Stimulated activated CD8-positive, alpha-beta memory T cell treated with anti-CD3 and anti-CD28 coated beads, Interleukin-12 subunit alpha, Interleukin-12 subunit beta, amount 100 ng/mL, for 24 hours (primary cell): ENCODE results near the gene RAVER1.
"Not testable (repeated sequence)": the region's sequence is repeated elsewhere in the genome, so short reads cannot be mapped to it uniquely, and the experiment has no call there.

ENCODE experiments used
- DNase-seq: peaks from one replicate; pipeline ENCODE4 v3.0.0-alpha.2; 2020; ENCODE audit errors: extremely low read depth

Gene RAVER1

DNA sequence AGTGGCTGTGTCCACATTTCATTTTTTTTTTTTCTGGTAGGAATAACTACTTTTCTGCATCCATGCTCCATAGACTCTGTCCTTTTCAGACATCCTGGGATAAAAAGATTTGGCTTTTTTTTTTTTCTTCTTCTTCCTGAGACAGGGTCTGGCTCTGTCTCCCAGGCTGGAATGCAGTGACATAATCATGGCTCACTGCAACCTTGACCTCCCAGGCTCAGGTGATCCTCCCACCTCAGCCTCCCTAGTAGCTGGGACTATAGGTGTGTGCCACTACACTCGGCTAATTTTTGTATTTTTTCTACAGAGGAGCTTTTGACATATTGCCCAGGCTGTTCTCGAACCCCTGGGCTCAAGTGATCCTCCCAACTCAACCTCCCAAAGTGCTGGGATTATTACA is 10.2 kb upstream of the RAVER1 start:
- no peak for DNase-seq

- no peak for DNase-seq
Observed at GRCh38 chr19:10339977-10340376, 6.6 kb upstream of the RAVER1 start.

GRCh38 chr19:10339380-10339960 is 6.1 kb upstream of the RAVER1 start, which contains the start of gene ICAM3:
ICAM3 (minus strand) TSS chr19:10339624; CDS start chr19:10339614, 10 bp downstream.
- no peak for DNase-seq

GRCh38 chr19:10338940-10339339 is 5.6 kb upstream of the RAVER1 start:
- no peak for DNase-seq

DNA sequence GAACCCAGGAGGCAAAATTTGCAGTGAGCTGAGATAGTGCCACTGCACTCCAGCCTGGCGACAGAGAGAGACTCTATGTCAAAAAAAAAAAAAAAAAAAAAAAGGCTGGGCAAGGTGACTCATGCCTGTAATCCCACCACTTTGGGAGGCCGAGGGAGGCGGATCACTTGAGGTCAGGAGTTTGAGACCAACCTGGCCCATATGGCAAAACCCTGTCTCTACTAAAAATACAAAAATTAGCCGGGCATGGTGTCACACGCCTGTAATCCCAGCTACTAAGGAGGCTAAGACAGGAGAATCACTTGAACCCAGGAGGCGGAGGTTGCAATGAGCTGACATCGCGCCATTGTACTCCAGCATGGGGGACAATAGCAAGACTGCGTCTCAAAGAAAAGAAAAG is 3.4 kb upstream of the RAVER1 start:
- not testable (repeated sequence) for DNase-seq

DNA sequence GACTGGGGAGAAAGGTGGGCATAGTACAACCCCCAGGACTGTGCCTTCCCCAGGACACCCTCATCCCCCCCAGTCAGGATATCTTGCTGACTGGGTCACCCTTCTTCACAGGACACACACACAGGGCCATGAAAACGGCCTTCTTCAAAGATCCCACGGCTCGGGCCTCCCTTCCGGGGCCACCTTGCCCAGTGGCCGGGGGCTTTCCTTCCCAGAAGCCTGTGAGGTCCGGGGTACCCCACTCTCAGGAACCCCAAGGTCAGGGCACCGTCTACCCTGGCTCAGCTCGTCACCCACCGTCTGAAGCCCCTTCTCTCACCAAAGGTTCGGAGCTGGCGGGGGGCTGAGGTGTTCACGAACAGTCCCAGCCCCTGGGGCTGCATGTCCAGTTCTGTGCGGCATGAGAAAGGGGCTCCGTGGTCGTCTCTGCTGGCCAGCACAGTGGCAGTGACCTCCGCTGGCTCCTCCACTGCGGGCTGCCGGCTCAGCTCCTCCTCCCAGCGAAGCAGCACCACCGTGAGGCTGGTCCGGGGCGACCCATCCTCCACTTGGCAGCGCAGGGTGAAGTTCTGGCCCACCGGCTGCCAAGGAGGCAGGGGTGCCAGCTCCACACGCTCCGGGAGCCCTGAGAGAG is 2.1 kb upstream of the RAVER1 start:
- no peak for DNase-seq

DNA sequence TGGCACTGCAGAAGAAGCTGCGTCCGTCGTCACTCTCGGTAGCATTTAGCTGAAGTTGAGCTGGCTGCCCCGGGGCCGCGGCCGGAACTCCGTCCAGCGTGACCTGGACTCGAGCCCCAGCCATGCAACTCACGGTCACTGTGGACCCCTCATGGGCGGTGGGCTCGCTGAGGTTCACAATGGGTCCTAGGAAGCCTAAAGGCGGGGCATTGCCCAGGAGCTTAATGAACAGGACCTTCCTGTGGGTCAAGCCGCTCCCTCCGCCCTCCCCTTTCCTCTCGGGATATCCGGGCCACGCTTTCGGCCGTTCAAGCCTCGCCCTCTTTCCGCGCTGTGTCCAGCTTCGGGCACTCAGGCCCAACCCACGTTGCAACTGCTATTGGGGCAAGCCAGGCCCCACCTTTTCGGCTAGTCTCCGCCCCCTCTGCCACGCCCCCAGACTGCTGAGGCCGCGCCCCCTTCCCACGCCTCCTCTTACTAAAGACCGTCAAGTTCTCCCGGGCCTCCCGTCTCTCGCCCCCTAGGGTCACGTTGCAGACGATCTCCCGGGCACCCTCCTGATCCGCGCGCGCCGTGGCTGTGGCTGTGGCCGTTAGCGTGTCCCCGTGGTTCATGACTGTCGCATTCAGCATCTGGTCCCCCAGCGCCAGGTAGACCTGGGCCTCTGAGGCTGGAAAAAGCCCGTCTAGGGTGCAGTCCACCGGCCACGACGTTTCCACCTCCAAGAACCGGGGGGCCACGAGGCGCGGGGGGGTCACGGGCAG is 1.4 kb upstream of the RAVER1 start:
- DNase-seq = no peak

DNA sequence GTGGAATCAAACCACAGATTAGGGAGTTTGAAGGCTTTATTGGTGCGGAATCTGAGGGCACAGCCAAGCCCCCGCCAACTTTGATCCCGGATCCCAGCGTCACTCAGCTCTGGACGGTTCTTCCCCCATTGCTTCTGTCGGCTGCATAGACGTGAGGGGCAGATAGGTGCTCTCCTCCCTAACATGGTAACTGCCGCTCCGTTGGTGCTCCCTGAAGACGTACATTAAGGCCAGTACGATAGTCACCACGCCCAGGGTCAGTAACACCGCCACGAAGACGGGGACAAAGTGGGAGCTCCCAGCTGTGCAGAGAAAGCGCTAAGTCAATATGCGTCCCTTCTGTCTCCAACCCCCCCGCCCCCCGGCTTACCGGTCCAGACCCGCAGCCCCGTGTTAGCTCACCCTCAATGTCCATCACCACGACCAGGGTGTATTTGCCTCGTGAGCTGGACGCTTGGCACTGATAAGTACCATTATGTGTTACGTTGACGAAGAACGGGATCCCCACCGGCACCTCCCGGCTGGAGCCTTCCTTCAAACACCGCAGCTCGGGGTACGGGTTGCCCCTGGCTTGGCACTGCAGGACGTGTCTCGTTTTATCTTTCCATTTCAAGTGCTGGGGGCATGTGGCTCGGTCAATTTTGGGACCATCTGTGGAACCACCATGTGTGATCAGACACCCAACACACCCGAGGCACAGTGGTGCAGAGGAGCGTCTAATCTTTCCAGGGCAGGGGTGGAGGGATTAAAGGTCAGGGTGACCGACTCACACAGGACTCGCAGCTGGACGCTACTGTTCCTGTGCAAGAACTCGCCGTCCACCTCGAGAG is 644 bp upstream of the RAVER1 start:
- DNase-seq = no peak

DNA sequence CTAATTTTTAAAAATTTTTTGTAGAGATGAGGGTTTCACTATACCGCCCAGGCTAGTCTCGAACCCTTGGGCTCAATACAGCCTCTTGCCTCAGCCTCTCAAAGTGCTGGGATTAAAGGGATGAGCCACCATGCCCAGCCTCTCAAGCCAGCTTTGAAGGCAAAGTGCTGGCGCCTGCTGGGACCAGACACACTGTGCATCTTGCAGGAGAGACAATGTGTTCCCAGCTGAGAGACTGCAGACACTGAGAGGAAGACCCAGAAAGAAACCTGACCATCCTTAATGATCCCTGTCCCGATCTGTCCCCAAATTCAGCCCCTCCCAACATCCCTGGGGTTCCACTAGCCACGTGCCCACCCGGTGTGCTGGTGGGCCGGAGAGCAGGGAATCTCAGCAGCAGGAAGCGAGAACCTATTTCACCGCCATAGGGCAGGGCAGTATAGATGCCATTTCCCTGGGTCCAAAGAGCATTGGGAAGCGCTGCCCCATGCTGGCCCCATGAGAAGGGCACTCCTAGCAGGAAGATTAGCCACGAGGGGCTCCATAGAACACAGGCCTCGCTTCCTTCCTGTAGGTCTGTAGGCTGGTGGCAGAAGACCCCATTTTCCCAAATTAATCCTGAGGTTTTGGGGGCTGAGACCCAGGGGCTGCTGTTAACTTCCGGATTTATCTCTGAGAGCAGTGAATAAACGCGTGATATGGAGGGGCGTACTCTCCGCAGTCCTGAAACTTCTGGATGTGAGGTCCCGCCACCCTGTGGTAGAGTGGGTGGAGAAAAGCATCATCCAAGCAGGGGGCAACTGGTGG is 968 bp downstream of the RAVER1 start:
- DNase-seq = no peak

DNA sequence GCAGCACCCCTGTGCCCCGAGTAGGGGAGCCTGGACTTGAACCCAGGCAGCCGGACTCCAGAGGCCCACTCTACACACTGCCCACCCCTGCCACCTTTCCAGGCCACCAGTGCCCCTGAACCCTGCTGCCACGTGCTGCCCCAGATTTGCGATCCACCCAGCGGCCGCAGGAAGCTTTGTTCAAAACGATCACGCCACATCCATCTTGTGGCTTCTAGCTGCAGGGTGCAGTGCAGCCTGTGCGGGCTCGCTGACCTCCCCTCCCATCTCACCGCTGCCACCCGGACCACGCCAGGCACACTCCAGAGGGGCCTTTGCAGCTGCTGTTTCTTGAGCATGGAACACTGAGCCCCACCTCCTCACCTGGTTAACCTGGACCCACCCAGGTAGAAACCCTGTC is 3.8 kb downstream of the RAVER1 start:
- DNase-seq = no peak

- no peak for DNase-seq
Observed at GRCh38 chr19:10328558-10329429, 4.5 kb downstream of the RAVER1 start.

GRCh38 chr19:10327793-10328192 is 5.5 kb downstream of the RAVER1 start:
- DNase-seq = no peak

GRCh38 chr19:10325732-10326131 is 7.6 kb downstream of the RAVER1 start:
- no peak for DNase-seq

- no peak for DNase-seq
Observed at GRCh38 chr19:10321874-10322835, 11.2 kb downstream of the RAVER1 start.

GRCh38 chr19:10321417-10321797 is 11.9 kb downstream of the RAVER1 start:
- no peak for DNase-seq

DNA sequence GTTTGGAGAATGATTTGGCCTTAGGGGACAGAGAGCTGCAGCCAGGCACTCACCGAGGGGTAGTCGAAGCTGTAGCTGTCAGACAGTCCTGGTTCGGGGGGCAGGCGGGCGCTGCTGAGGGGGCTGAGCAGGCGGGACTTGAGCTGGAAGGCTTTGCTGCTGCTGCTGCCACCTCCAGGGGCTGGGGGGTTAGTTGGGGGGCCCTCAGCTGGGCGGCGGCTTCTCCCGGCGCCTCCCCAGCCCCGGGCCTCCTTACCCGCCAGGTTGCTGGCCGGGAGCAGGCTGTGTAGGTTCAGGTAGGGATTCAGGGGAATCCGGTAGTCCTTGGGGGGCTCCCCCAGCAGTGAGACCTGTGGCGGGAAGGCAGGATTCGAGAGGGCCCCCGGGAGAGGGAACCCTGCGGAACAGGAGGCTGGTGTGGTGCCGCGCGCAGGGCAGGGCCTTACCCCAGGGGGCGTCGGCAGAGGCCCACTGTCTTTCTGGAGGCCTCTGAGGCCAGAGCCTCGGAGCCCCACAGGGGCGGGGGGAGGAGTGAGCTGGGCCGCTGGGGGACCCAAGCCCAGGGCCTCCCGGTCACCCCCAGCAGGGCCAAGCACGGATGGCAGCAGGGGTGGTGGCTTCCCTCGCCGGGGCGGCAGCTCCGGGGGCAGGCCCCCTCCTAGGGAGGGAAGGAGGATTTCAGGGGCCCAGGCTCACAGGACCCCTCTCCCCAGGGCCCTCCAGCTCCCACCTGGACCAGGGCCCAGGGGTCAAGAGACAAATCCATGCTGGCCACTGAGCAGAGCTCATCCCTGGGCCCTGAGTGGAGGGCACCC is 12.5 kb downstream of the RAVER1 start:
- DNase-seq = no peak

- DNase-seq = no peak
Observed at GRCh38 chr19:10318807-10319682, 14.3 kb downstream of the RAVER1 start.
